ENCODE measurements around the gene B3GNT5. TPM values are rescaled to one million over a fixed set of nuclear protein-coding genes. Genes with fewer than 3 reads are reported as not detected.

The B3GNT5 gene
- total and polyA plus RNA-seq, 10 of the 15 experiments (the other 5 are each of a cell fraction or from before 2014, with no cell fraction given): 0.24 to 1.1 (median 0.48) TPM

DNA sequence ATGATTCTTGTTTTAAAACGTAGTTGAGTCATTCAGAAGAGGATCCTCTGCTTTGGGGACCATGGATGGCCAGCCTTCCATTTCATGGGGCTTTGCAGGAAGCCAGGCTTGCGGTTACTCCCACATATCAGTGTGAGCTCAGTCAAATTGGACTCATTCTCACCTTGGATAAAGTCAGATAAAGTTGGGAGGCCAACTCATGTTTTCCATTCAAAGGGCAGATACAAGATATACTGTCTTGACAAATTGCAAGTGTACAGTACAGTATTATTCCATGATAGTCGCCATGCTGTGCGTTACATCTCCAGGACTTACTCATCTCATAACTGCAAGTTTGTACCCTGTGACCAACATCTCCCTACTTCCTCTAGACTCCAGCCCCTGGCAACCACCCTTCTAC is 25.5 kb upstream of the B3GNT5 start:
- in situ Hi-C loops (cut with MboI): no loop called here

GRCh38 chr3:183229178-183229577 is 23.9 kb upstream of the B3GNT5 start:
- 0% methylated on average over 1 of the region's 1 CpG for WGBS (ENCODE audit: insufficient coverage, insufficient replicate concordance, low lambda C conversion rate, missing lambda C conversion rate)
- CTCF ChIA-PET: no interaction called here
- TF ChIP-seq MEF2B (IDR thresholded peaks at IDR 0.05; ENCODE audit: partially characterized antibody, poor library complexity, severe bottlenecking) (no peak), FOS (IDR thresholded peaks at IDR 0.05; ENCODE audit: borderline replicate concordance, extremely low read depth, insufficient read length) (no peak), RAD21 (IDR thresholded peaks at IDR 0.05; ENCODE audit: insufficient read depth, low read depth, low read length) (no peak), EP300 (IDR thresholded peaks at IDR 0.05; ENCODE audit: borderline replicate concordance in 1 of 2, control insufficient read depth in 1 of 2, low read depth in 2 of 2, low read length in 2 of 2) (no peak), LARP7 (IDR thresholded peaks at IDR 0.05) (no peak), RBBP5 (conservative IDR thresholded peaks at IDR 0.05) (no peak), ZBED1 (IDR thresholded peaks at IDR 0.05; ENCODE audit: borderline replicate concordance) (no peak), BRCA1 (IDR thresholded peaks at IDR 0.05; ENCODE audit: low read depth, low read length) (no peak), SREBF2 (IDR thresholded peaks at IDR 0.05; ENCODE audit: low read length) (no peak), MYC (IDR thresholded peaks at IDR 0.05; ENCODE audit: insufficient read depth, insufficient read length, insufficient replicate concordance, low read length, severe bottlenecking) (no peak), POLR2AphosphoS5 (IDR thresholded peaks at IDR 0.05; ENCODE audit: low read length) (no peak), ZZZ3 (IDR thresholded peaks at IDR 0.05; ENCODE audit: control insufficient read depth, insufficient read length, low read depth) (no peak), HSF1 (IDR thresholded peaks at IDR 0.05; ENCODE audit: low read depth, low read length) (no peak)
- TF ChIP-seq, protein P1, sequence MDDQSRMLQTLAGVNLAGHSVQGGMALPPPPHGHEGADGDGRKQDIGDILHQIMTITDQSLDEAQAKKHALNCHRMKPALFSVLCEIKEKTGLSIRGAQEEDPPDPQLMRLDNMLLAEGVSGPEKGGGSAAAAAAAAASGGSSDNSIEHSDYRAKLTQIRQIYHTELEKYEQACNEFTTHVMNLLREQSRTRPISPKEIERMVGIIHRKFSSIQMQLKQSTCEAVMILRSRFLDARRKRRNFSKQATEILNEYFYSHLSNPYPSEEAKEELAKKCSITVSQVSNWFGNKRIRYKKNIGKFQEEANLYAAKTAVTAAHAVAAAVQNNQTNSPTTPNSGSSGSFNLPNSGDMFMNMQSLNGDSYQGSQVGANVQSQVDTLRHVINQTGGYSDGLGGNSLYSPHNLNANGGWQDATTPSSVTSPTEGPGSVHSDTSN (IDR thresholded peaks at IDR 0.05; ENCODE audit: insufficient replicate concordance, low read depth, low read length): no peak

More for the DNA sequence above, 25.5 kb upstream of the B3GNT5 start:
- ChIA-PET SMC1A (ENCODE audit: uncharacterized antibody, unreplicated experiment) (no interaction called here), CTCF (no interaction called here), POLR2A (no interaction called here), RAD21 (ENCODE audit: unreplicated experiment) (no interaction called here)
- 28% methylated on average over 4 of the region's 4 CpGs for WGBS (ENCODE audit: insufficient coverage, insufficient replicate concordance, low lambda C conversion rate, missing lambda C conversion rate)
- no peak overlapping the region for H3K9ac ChIP-seq (ENCODE audit: control insufficient read depth, insufficient read depth, low read length)
- FAIRE-seq (no peak), ATAC-seq (no peak), DNase-seq (ENCODE audit: low read depth, low spot score) (no peak)
- TF ChIP-seq CHD2 (IDR thresholded peaks at IDR 0.05; ENCODE audit: borderline replicate concordance, low read depth, low read length): no peak
- H2AFZ ChIP-seq (ENCODE audit: control insufficient read depth, low read depth, low read length): no peak overlapping the region
- H3K4me1 ChIP-seq (ENCODE audit: control insufficient read depth, insufficient read depth, low read length): no peaks in the 10 kb centered on the region
- H4K20me1 ChIP-seq (ENCODE audit: control insufficient read depth, insufficient read depth): no peaks in the 10 kb centered on the region
- no peak overlapping the region for H3K27ac ChIP-seq (ENCODE audit: control insufficient read depth, insufficient read depth)
- no peaks in the 10 kb centered on the region for H3K36me3 ChIP-seq (ENCODE audit: control insufficient read depth in 2 of 2, insufficient read depth in 2 of 2, low read length in 1 of 2)
- no peaks in the 10 kb centered on the region for H3K9me3 ChIP-seq (replicated peaks; ENCODE audit: control insufficient read depth, insufficient read depth, low read length)
- intact Hi-C loops (cut with micrococcal nuclease; ENCODE audit: unreplicated experiment): no loop called here
- H3K4me3 ChIP-seq: no peak overlapping the region
- no peak overlapping the region for H3K4me2 ChIP-seq (ENCODE audit: control insufficient read depth, insufficient read depth)
- H3K79me2 ChIP-seq (ENCODE audit: control insufficient read depth, insufficient read depth, low read length): no peaks in the 10 kb centered on the region
- 0 out of 4 replicates have a peak, but pooled peaks cover 0 to 3% of the 10 kb centered on the region in 2 experiments for H3K27me3 ChIP-seq (replicated peaks in 1 of 2; ENCODE audit: control insufficient read depth in 2 of 2, insufficient read depth in 2 of 2, low read length in 1 of 2)
- no TSS peak for BruUV-seq (replicated peaks)

More at GRCh38 chr3:183229178-183229577, 23.9 kb upstream of the B3GNT5 start:
- no peak for DNase-seq (ENCODE audit: low read depth, low spot score)
- intact Hi-C loops (cut with micrococcal nuclease; ENCODE audit: unreplicated experiment): no loop called here
- H3K4me3 ChIP-seq: no peak overlapping the region
- H3K9me3 ChIP-seq (replicated peaks; ENCODE audit: control insufficient read depth, insufficient read depth, low read length): no peaks in the 10 kb centered on the region
- no peaks in the 10 kb centered on the region for H3K4me1 ChIP-seq (ENCODE audit: control insufficient read depth, insufficient read depth, low read length)
- no TSS peak for BruUV-seq (replicated peaks)
- FAIRE-seq: no peak
- ATAC-seq: no peak
- no peak overlapping the region for H3K9ac ChIP-seq (ENCODE audit: control insufficient read depth, insufficient read depth, low read length)
- SMC1A ChIA-PET (ENCODE audit: uncharacterized antibody, unreplicated experiment): interaction anchor here (1.1 kb wide), 2 partner anchors 8 to 28 kb away, joined by 3 to 4 read pairs; no protein-coding TSS in a partner anchor
- H3K27ac ChIP-seq (ENCODE audit: control insufficient read depth, insufficient read depth): no peak overlapping the region
- in situ Hi-C loops (cut with MboI): no loop called here
- RAD21 ChIA-PET (ENCODE audit: unreplicated experiment): no interaction called here
- POLR2A ChIA-PET: no interaction called here
- H4K20me1 ChIP-seq (ENCODE audit: control insufficient read depth, insufficient read depth): no peaks in the 10 kb centered on the region
- 0 out of 4 replicates have a peak, but pooled peaks cover 0 to 3% of the 10 kb centered on the region in 2 experiments for H3K27me3 ChIP-seq (replicated peaks in 1 of 2; ENCODE audit: control insufficient read depth in 2 of 2, insufficient read depth in 2 of 2, low read length in 1 of 2)
- no peak overlapping the region for H3K4me2 ChIP-seq (ENCODE audit: control insufficient read depth, insufficient read depth)
- no peaks in the 10 kb centered on the region for H3K79me2 ChIP-seq (ENCODE audit: control insufficient read depth, insufficient read depth, low read length)
- H3K36me3 ChIP-seq (ENCODE audit: control insufficient read depth in 2 of 2, insufficient read depth in 2 of 2, low read length in 1 of 2): no peaks in the 10 kb centered on the region
- H2AFZ ChIP-seq (ENCODE audit: control insufficient read depth, low read depth, low read length): no peak overlapping the region
